K562 (cell line): ENCODE data around the gene ENDOU. TPM values are rescaled to one million over a fixed set of nuclear protein-coding genes. Genes with fewer than 3 reads are reported as not detected.

Experiments
- CBX2 ChIP-seq: fragments of 200-600 bp; sonication (generic); IDR thresholded peaks from one replicate; pipeline ENCODE4 v1.6.1; 2012; ENCODE audit warnings: mild to moderate bottlenecking, low read length, inconsistent platforms; ENCODE audit not compliant: insufficient read depth, poor library complexity, severe bottlenecking
- HMGN3 ChIP-seq: IDR thresholded peaks from 2 replicates; pipeline ENCODE4 v1.6.1; 2011; ENCODE audit warnings: borderline replicate concordance, low read depth, mild to moderate bottlenecking, mixed read lengths, low read length; ENCODE audit not compliant: insufficient read length; ENCODE audit errors: extremely low read depth
- NFIC ChIP-seq: fragments of 450-650 bp; IDR thresholded peaks from 2 replicates; pipeline ENCODE4 v1.6.1; 2017; ENCODE audit warnings: mild to moderate bottlenecking, inconsistent platforms
- NFIX ChIP-seq: fragments of 250-450 bp; sonication (Bioruptor Pico); IDR thresholded peaks from 2 replicates; pipeline ENCODE4 v1.4.0; 2020; ENCODE audit warnings: low read depth, mild to moderate bottlenecking, moderate library complexity
- RCOR1 ChIP-seq, 2 experiments: IDR thresholded peaks; 2 replicates each; pipeline ENCODE4 v1.6.1; 2012; ENCODE audit warnings: low read depth in 2 of 2, low read length in 2 of 2, borderline replicate concordance in 1 of 2, improper control_type of control experiment in 1 of 2
- TAL1 ChIP-seq: fragments of 450-650 bp; IDR thresholded peaks from 2 replicates; pipeline ENCODE4 v1.6.1; 2016; ENCODE audit warnings: mild to moderate bottlenecking
- THAP7 ChIP-seq: fragments of 250-450 bp; sonication (Bioruptor Pico); IDR thresholded peaks from 2 replicates; pipeline ENCODE4 v1.5.0; 2021
- THRB ChIP-seq: fragments of 450-650 bp; formaldehyde crosslinking; conservative IDR thresholded peaks from 2 replicates; pipeline ENCODE4 v1.4.0; 2022; ENCODE audit warnings: mild to moderate bottlenecking, missing genetic modification characterization
- ZNF551 ChIP-seq: fragments of 250-450 bp; sonication (Bioruptor Pico); IDR thresholded peaks from 2 replicates; pipeline ENCODE4 v1.5.0; 2021; ENCODE audit warnings: mild to moderate bottlenecking, moderate library complexity
- ZNF76 ChIP-seq: fragments of 250-450 bp; sonication (Bioruptor Pico); IDR thresholded peaks from 2 replicates; pipeline ENCODE4 v1.4.0; 2020; ENCODE audit warnings: mild to moderate bottlenecking, moderate library complexity, borderline replicate concordance
- polyA plus RNA-seq, 8 experiments: library from polyadenylated mRNA; depleted of rRNA in 4 of 8; stranded (reverse) in 5 of 8; unstranded in 3 of 8; fragments of >200 nt; fragmentation: Nextera tagmentation in 2 of 8; fragmentation: Illumina TruSeq in 1 of 8; extraction: Ambion mirVana in 2 of 8; extraction: Trizol in 1 of 8; gene quantifications; 2 replicates each; pipeline versions ENCODE4 v1.2.1 to v1.2.3, GENCODE V29; 2011 to 2014; ENCODE audit warnings: inconsistent platforms in 1 of 8, missing spikeins in 1 of 8
- total RNA-seq, 7 experiments: library from RNA; depleted of rRNA in 6 of 7; stranded (reverse); fragments of >200 nt in 6 of 7; fragmentation: Illumina TruSeq in 2 of 7; extraction: Trizol in 2 of 7; gene quantifications; 2 replicates each; pipeline versions ENCODE4 v1.2.1 to v1.2.3, GENCODE V29; 2011 to 2021; ENCODE audit warnings: low replicate concordance in 1 of 7

ENDOU gene
- total and polyA plus RNA-seq, 9 of the 15 experiments (the other 6 are each of a cell fraction or from before 2014, with no cell fraction given) = 0.03 TPM; not detected in 8

DNA sequence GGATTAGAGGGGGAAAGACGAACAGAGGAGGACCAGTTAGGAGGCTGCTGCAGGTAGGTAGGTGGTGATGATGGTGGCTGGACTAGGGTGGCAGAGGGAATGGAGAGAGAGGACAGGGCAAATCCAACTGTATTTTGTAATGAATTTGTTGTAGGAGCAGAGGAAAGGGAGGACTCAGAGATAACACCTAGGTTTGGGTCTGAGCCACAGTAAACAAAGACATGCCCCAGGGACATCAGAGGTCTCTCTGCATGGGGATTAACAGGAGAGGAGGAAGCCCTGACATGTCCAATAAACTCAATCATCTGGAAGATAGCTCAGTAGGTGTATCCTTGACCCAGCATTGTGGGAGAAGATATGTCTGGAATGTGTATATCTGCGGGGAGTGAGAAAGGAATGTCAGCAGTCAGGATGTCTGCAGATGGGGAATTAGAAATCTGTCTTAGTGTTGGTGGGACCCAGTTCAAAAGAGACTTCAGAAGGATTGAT, 43.1 kb upstream of the ENDOU start (continued):
- TF ChIP-seq RCOR1 (IDR thresholded peaks at IDR 0.05; ENCODE audit: borderline replicate concordance in 1 of 2, low read depth in 2 of 2, low read length in 2 of 2) = peak in 1 of 2 experiments; percentile 33; a peak in 1 of 4 replicates
- TF ChIP-seq ZNF551 (CRISPR knock-in tag) = no peak
- no peak for TF ChIP-seq THAP7 (CRISPR knock-in tag)
- no peak for TF ChIP-seq HMGN3
- no peak for TF ChIP-seq NFIX (CRISPR knock-in tag)
- no peak for TF ChIP-seq ZNF76
- no peak for TF ChIP-seq CBX2
- TF ChIP-seq TAL1 = 0 out of 2 replicates have a peak, but pooled peaks have one; percentile 10
- TF ChIP-seq NFIC = peak; percentile 64
- TF ChIP-seq THRB = 0 out of 2 replicates have a peak, but pooled peaks have one; percentile 59
